ENCODE data around the gene CAPNS2. TPM values are rescaled to one million over a fixed set of nuclear protein-coding genes. Genes with fewer than 3 reads are reported as not detected.

CAPNS2 gene
- total and polyA plus RNA-seq, 2 of the 13 experiments (the other 11 are each of a cell fraction or from before 2014, with no cell fraction given), result 0.29 TPM; not detected in 1

GRCh38 chr16:55557186-55557585, 9.3 kb upstream of the CAPNS2 start:
- H3K79me2 ChIP-seq (ENCODE audit: insufficient read depth, low read length), result no peaks in the 10 kb centered on the region
- POLR2A ChIA-PET, result no interaction called here
- no peak overlapping the region for H3K4me2 ChIP-seq (ENCODE audit: low read depth, low read length)
- H3K9me3 ChIP-seq (ENCODE audit: low read length), result no peaks in the 10 kb centered on the region
- no peaks in the 10 kb centered on the region for H4K20me1 ChIP-seq (ENCODE audit: insufficient read depth, low read length)
- no peaks in the 10 kb centered on the region for H3K27me3 ChIP-seq (ENCODE audit: control insufficient read depth in 1 of 2, insufficient read depth in 2 of 2, low read length in 2 of 2)
- FAIRE-seq, result no peak
- no peak overlapping the region for H3K9ac ChIP-seq (ENCODE audit: insufficient read depth, low read depth, low read length)
- no peak for ATAC-seq
- DNase-seq (ENCODE audit: low spot score), result no peak
- no peak overlapping the region for H2AFZ ChIP-seq (ENCODE audit: low read length)
- no TSS peak for BruUV-seq (replicated peaks)
- no peak overlapping the region for H3K27ac ChIP-seq (ENCODE audit: extremely low read length, insufficient read depth, low read length)
- H3K36me3 ChIP-seq (replicated peaks in 1 of 2; ENCODE audit: control insufficient read depth in 1 of 2, insufficient read depth in 2 of 2, low read length in 2 of 2), result no peaks in the 10 kb centered on the region
- no peak overlapping the region for H3K4me3 ChIP-seq (replicated peaks in 1 of 3; ENCODE audit: insufficient read depth in 1 of 3, low read depth in 2 of 3, low read length in 3 of 3)
- H3K4me1 ChIP-seq (ENCODE audit: insufficient read depth, low read length), result no peaks in the 10 kb centered on the region
- no peak for TF ChIP-seq PAF1 (CRISPR knock-in tag; IDR thresholded peaks at IDR 0.05)
- TF ChIP-seq EZH2 (conservative IDR thresholded peaks at IDR 0.05; ENCODE audit: low read depth, low read length), result no peak
- no peak for TF ChIP-seq ZNF292 (CRISPR knock-in tag; IDR thresholded peaks at IDR 0.05; ENCODE audit: borderline replicate concordance, low read depth)
- no peak for TF ChIP-seq FOXJ3 (CRISPR knock-in tag; IDR thresholded peaks at IDR 0.05; ENCODE audit: borderline replicate concordance)
- TF ChIP-seq CEBPB (IDR thresholded peaks at IDR 0.05; ENCODE audit: borderline replicate concordance, low read depth, low read length), result peak; percentile 24; the same call in 1 of the 2 replicates
- no peak for TF ChIP-seq SPEN (CRISPR knock-in tag; IDR thresholded peaks at IDR 0.05; ENCODE audit: low read depth)
- TF ChIP-seq ZSCAN21 (CRISPR knock-in tag; IDR thresholded peaks at IDR 0.05; ENCODE audit: borderline replicate concordance), result no peak
- in situ Hi-C loops (cut with HindIII; ENCODE audit: extremely low pct_ligation_motif_present, low pct_unique_long_range_greater_than_20kb), result no loop called here
- intact Hi-C loops (cut with micrococcal nuclease; ENCODE audit: unreplicated experiment), result no loop called here
- CTCF ChIA-PET (ENCODE audit: low intra/inter-chr PET ratio, low total read pairs), result no interaction called here

GRCh38 chr16:55559233-55559632, 7.3 kb upstream of the CAPNS2 start:
- no peak overlapping the region for H3K9ac ChIP-seq (ENCODE audit: insufficient read depth, low read depth, low read length)
- FAIRE-seq (no peak), DNase-seq (ENCODE audit: low spot score) (no peak), ATAC-seq (no peak)
- no peaks in the 10 kb centered on the region for H3K9me3 ChIP-seq (ENCODE audit: low read length)
- no peaks in the 10 kb centered on the region for H3K4me1 ChIP-seq (ENCODE audit: insufficient read depth, low read length)
- H3K4me2 ChIP-seq (ENCODE audit: low read depth, low read length), result no peak overlapping the region
- BruUV-seq (replicated peaks), result no TSS peak
- ChIA-PET CTCF (ENCODE audit: low intra/inter-chr PET ratio, low total read pairs) (no interaction called here), POLR2A (no interaction called here)
- H3K27me3 ChIP-seq (ENCODE audit: control insufficient read depth in 1 of 2, insufficient read depth in 2 of 2, low read length in 2 of 2), result no peaks in the 10 kb centered on the region
- no peaks in the 10 kb centered on the region for H3K79me2 ChIP-seq (ENCODE audit: insufficient read depth, low read length)
- in situ Hi-C loops (cut with HindIII; ENCODE audit: extremely low pct_ligation_motif_present, low pct_unique_long_range_greater_than_20kb), result no loop called here
- no peaks in the 10 kb centered on the region for H4K20me1 ChIP-seq (ENCODE audit: insufficient read depth, low read length)
- no peak overlapping the region for H2AFZ ChIP-seq (ENCODE audit: low read length)
- no peak overlapping the region for H3K4me3 ChIP-seq (replicated peaks in 1 of 3; ENCODE audit: insufficient read depth in 1 of 3, low read depth in 2 of 3, low read length in 3 of 3)
- H3K36me3 ChIP-seq (replicated peaks in 1 of 2; ENCODE audit: control insufficient read depth in 1 of 2, insufficient read depth in 2 of 2, low read length in 2 of 2), result no peaks in the 10 kb centered on the region
- intact Hi-C loops (cut with micrococcal nuclease; ENCODE audit: unreplicated experiment), result no loop called here
- no peak overlapping the region for H3K27ac ChIP-seq (ENCODE audit: extremely low read length, insufficient read depth, low read length)
- TF ChIP-seq TARDBP (CRISPR knock-in tag; IDR thresholded peaks at IDR 0.05) (no peak), TBP (CRISPR knock-in tag; IDR thresholded peaks at IDR 0.05) (no peak), FOXA3 (CRISPR knock-in tag; IDR thresholded peaks at IDR 0.05) (no peak), PLSCR1 (CRISPR knock-in tag; IDR thresholded peaks at IDR 0.05; ENCODE audit: borderline replicate concordance) (no peak), ZNF326 (CRISPR knock-in tag; IDR thresholded peaks at IDR 0.05; ENCODE audit: borderline replicate concordance) (no peak), ZNF75D (CRISPR knock-in tag; IDR thresholded peaks at IDR 0.05; ENCODE audit: borderline replicate concordance) (no peak), ZNF317 (CRISPR knock-in tag; IDR thresholded peaks at IDR 0.05) (no peak)
- TF ChIP-seq, protein P1, sequence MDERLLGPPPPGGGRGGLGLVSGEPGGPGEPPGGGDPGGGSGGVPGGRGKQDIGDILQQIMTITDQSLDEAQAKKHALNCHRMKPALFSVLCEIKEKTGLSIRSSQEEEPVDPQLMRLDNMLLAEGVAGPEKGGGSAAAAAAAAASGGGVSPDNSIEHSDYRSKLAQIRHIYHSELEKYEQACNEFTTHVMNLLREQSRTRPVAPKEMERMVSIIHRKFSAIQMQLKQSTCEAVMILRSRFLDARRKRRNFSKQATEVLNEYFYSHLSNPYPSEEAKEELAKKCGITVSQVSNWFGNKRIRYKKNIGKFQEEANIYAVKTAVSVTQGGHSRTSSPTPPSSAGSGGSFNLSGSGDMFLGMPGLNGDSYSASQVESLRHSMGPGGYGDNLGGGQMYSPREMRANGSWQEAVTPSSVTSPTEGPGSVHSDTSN (CRISPR knock-in tag; IDR thresholded peaks at IDR 0.05), result no peak
